DOHH2 (cell line): Measurements from ENCODE around the gene KAT7.

ENCODE experiments used
- H3F3A ChIP-seq: fragments of 200-600 bp; sonication (generic), shearing (Covaris generic); 2 replicates; pipeline ENCODE4 v1.6.0; 2016; ENCODE audit warnings: antibody characterized with exemption, mild to moderate bottlenecking; ENCODE audit not compliant: control insufficient read depth, insufficient read depth
- H3K27ac ChIP-seq: fragments of 200-600 bp; sonication (generic); 2 replicates; pipeline ENCODE4 v1.5.1; 2014; ENCODE audit warnings: low read depth, mild to moderate bottlenecking, low read length, moderate library complexity
- H3K27me3 ChIP-seq: fragments of 200-600 bp; sonication (generic); 2 replicates; pipeline ENCODE4 v1.6.1; 2014; ENCODE audit warnings: mild to moderate bottlenecking, low read length, mixed read lengths; ENCODE audit not compliant: control insufficient read depth
- H3K36me3 ChIP-seq: fragments of 200-600 bp; sonication (generic); 2 replicates; pipeline ENCODE4 v1.6.1; 2014; ENCODE audit warnings: mild to moderate bottlenecking, low read length, moderate library complexity, mixed read lengths; ENCODE audit not compliant: control insufficient read depth
- H3K4me1 ChIP-seq: fragments of 200-600 bp; sonication (generic); 2 replicates; pipeline ENCODE4 v1.6.1; 2014; ENCODE audit warnings: mild to moderate bottlenecking, low read length, mixed read lengths; ENCODE audit not compliant: control insufficient read depth
- H3K4me2 ChIP-seq: fragments of 200-600 bp; sonication (generic); 2 replicates; pipeline ENCODE4 v1.6.0; 2014; ENCODE audit warnings: mild to moderate bottlenecking, low read length, moderate library complexity
- H3K4me3 ChIP-seq: fragments of 200-600 bp; sonication (generic); 2 replicates; pipeline ENCODE4 v1.5.1; 2014; ENCODE audit warnings: mild to moderate bottlenecking, low read length, mixed read lengths
- H3K79me2 ChIP-seq: fragments of 200-600 bp; sonication (generic); 2 replicates; pipeline ENCODE4 v1.6.1; 2014; ENCODE audit warnings: mild to moderate bottlenecking, low read length, mixed read lengths; ENCODE audit not compliant: control insufficient read depth
- H3K9me2 ChIP-seq: fragments of 200-600 bp; sonication (generic); replicated peaks from 2 replicates; pipeline ENCODE4 v1.6.1; 2014; ENCODE audit warnings: mild to moderate bottlenecking, low read length, mixed read lengths; ENCODE audit not compliant: control insufficient read depth
- H3K9me3 ChIP-seq: fragments of 200-600 bp; sonication (generic); 2 replicates; pipeline ENCODE4 v1.6.1; 2014; ENCODE audit warnings: antibody characterized with exemption, low read length, mixed read lengths; ENCODE audit not compliant: control insufficient read depth, insufficient read depth
- H4K20me1 ChIP-seq: fragments of 200-600 bp; sonication (generic); 2 replicates; pipeline ENCODE4 v1.6.0; 2014; ENCODE audit warnings: low read depth, mild to moderate bottlenecking, antibody characterized with exemption, low read length, moderate library complexity; ENCODE audit not compliant: control insufficient read depth, insufficient read depth
- EZH2phosphoT487 ChIP-seq: fragments of 200-600 bp; sonication (generic); IDR thresholded peaks from 2 replicates; pipeline ENCODE4 v1.6.1; 2017; ENCODE audit warnings: borderline replicate concordance, mild to moderate bottlenecking, antibody characterized with exemption, low read length, moderate library complexity, mixed read lengths
- TF ChIP-seq, protein P1 (sequence below): fragments of 200-600 bp; sonication (generic); IDR thresholded peaks from one replicate; pipeline ENCODE4 v1.5.1; 2014; ENCODE audit warnings: antibody characterized with exemption, mild to moderate bottlenecking, low read depth, low read length; ENCODE audit not compliant: poor library complexity, severe bottlenecking

KAT7 gene

DNA sequence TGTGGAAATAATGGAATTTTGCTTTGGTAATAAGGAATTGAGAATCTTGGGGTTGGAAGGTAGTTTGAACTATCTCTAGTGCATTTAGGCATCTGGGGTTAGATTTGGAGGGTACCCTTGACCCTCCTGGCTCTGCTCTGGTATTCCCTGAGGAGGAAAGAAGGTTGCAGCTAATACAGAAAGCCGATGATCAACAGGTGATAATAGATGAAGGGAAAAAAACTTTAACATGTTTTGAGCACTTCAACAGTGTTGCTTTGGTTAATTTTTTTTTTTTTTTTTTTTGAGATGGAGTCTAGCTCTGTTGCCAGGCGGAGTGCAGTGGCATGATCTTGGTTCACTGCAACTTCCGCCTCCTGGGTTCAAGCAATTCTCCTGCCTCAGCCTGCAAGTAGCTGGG, 4.8 kb downstream of the KAT7 start:
- Histone ChIP-seq H3K27ac (no peak overlapping the region), H3F3A (no peaks in the 10 kb centered on the region), H3K9me2 (no peaks in the 10 kb centered on the region), H3K4me2 (no peak overlapping the region), H3K27me3 (no peaks in the 10 kb centered on the region), H3K4me3 (no peak overlapping the region), H3K9me3 (no peaks in the 10 kb centered on the region), H4K20me1 (peaks cover 25% of the 10 kb centered on the region), H3K4me1 (peaks cover 12% of the 10 kb centered on the region), H3K36me3 (peaks cover 90% of the 10 kb centered on the region), H3K79me2 (peaks cover 89% of the 10 kb centered on the region)
- TF ChIP-seq EZH2phosphoT487 = no peak
- TF ChIP-seq, protein P1, sequence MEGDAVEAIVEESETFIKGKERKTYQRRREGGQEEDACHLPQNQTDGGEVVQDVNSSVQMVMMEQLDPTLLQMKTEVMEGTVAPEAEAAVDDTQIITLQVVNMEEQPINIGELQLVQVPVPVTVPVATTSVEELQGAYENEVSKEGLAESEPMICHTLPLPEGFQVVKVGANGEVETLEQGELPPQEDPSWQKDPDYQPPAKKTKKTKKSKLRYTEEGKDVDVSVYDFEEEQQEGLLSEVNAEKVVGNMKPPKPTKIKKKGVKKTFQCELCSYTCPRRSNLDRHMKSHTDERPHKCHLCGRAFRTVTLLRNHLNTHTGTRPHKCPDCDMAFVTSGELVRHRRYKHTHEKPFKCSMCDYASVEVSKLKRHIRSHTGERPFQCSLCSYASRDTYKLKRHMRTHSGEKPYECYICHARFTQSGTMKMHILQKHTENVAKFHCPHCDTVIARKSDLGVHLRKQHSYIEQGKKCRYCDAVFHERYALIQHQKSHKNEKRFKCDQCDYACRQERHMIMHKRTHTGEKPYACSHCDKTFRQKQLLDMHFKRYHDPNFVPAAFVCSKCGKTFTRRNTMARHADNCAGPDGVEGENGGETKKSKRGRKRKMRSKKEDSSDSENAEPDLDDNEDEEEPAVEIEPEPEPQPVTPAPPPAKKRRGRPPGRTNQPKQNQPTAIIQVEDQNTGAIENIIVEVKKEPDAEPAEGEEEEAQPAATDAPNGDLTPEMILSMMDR = no peak

DNA sequence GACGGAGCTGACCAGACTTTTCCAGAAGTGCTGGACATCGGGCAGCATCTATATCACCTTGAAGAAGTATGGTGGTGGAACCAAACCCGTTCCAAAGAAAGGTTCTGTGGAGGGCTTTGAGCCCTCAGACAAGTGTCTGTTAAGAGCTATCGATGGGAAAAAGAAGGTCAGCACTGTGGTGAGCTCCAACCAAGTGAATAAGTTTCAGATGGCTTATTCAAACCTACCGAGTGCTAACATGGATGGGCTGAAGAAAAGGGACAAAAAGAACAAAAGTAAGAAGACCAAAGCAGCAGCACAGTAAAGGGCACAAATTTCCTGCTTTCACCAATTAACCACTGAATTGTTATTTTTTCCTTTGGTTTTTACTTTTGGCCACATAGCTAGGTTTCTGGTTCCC, 6.9 kb downstream of the KAT7 start:
- H3K27ac ChIP-seq = no peak overlapping the region
- H3K4me3 ChIP-seq = no peak overlapping the region
- no peak for TF ChIP-seq EZH2phosphoT487
- TF ChIP-seq, protein P1 = no peak
- no peaks in the 10 kb centered on the region for H3K27me3 ChIP-seq
- no peaks in the 10 kb centered on the region for H3F3A ChIP-seq
- no peaks in the 10 kb centered on the region for H3K4me1 ChIP-seq
- H4K20me1 ChIP-seq = peaks cover 14% of the 10 kb centered on the region
- H3K36me3 ChIP-seq = peaks cover 93% of the 10 kb centered on the region
- H3K79me2 ChIP-seq = peaks cover 89% of the 10 kb centered on the region
- no peaks in the 10 kb centered on the region for H3K9me2 ChIP-seq
- no peaks in the 10 kb centered on the region for H3K9me3 ChIP-seq
- H3K4me2 ChIP-seq = no peak overlapping the region

DNA sequence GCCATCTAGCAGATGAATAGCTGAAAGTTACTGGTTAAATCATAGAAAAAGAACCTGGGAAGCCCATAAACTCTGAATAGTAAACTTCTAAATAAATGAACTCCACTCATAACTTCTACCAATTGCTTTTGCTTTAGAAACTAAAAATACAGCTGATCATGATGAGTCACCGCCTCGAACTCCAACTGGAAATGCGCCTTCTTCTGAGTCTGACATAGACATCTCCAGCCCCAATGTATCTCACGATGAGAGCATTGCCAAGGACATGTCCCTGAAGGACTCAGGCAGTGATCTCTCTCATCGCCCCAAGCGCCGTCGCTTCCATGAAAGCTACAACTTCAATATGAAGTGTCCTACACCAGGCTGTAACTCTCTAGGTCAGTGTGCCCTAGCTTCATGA, 9.7 kb downstream of the KAT7 start:
- H3K27ac ChIP-seq = no peak overlapping the region
- H3K4me3 ChIP-seq = no peak overlapping the region
- no peak overlapping the region for H3K4me2 ChIP-seq
- no peaks in the 10 kb centered on the region for H3K9me3 ChIP-seq
- no peaks in the 10 kb centered on the region for H3K27me3 ChIP-seq
- 0 out of 2 replicates have a peak, but pooled peaks cover 8% of the 10 kb centered on the region for H4K20me1 ChIP-seq
- H3F3A ChIP-seq = no peaks in the 10 kb centered on the region
- no peaks in the 10 kb centered on the region for H3K9me2 ChIP-seq
- H3K4me1 ChIP-seq = no peaks in the 10 kb centered on the region
- TF ChIP-seq, protein P1 = no peak
- no peak for TF ChIP-seq EZH2phosphoT487
- H3K79me2 ChIP-seq = peaks cover 88% of the 10 kb centered on the region
- H3K36me3 ChIP-seq = peaks cover 88% of the 10 kb centered on the region
